Smooth muscle cell (in vitro differentiated cells): ENCODE results near the gene ACADS. TPM values are rescaled to one million over a fixed set of nuclear protein-coding genes. Genes with fewer than 3 reads are reported as not detected.

Experiments used
- DNase-seq: peaks from one replicate; lab custom pipeline; 2025; ENCODE audit not compliant: unreplicated experiment; lab: John Stamatoyannopoulos, UW
- H2AFZ ChIP-seq: fragments of 200-600 bp; sonication (generic); 2 replicates; pipeline ENCODE4 v1.6.0; 2016; ENCODE audit warnings: antibody characterized with exemption, low read depth, mild to moderate bottlenecking
- H3F3A ChIP-seq: fragments of 200-600 bp; sonication (generic); 2 replicates; pipeline ENCODE4 v1.6.0; 2017; ENCODE audit warnings: antibody characterized with exemption, low read depth
- H3K27ac ChIP-seq: fragments of 200-600 bp; sonication (generic); 2 replicates; pipeline ENCODE4 v1.5.1; 2016; ENCODE audit warnings: low read depth, mild to moderate bottlenecking
- H3K27me3 ChIP-seq: fragments of 200-600 bp; sonication (generic); 2 replicates; pipeline ENCODE4 v1.6.1; 2016; ENCODE audit warnings: low read depth, mild to moderate bottlenecking
- H3K36me3 ChIP-seq: fragments of 200-600 bp; sonication (generic); 2 replicates; pipeline ENCODE4 v1.5.1; 2016; ENCODE audit warnings: low read depth
- H3K4me1 ChIP-seq: fragments of 200-600 bp; sonication (generic); 2 replicates; pipeline ENCODE4 v1.5.1; 2016; ENCODE audit warnings: low read depth
- H3K4me2 ChIP-seq: fragments of 200-600 bp; sonication (generic); 2 replicates; pipeline ENCODE4 v1.6.0; 2016; ENCODE audit warnings: mild to moderate bottlenecking
- H3K4me3 ChIP-seq: fragments of 200-600 bp; sonication (generic); 2 replicates; pipeline ENCODE4 v1.5.1; 2016; ENCODE audit warnings: mild to moderate bottlenecking
- H3K79me2 ChIP-seq: fragments of 200-600 bp; sonication (generic); 2 replicates; pipeline ENCODE4 v1.6.0; 2016; ENCODE audit warnings: low read depth, mild to moderate bottlenecking
- H3K9ac ChIP-seq: fragments of 200-600 bp; sonication (generic); 2 replicates; pipeline ENCODE4 v1.6.0; 2016; ENCODE audit warnings: low read depth
- H3K9me3 ChIP-seq: fragments of 200-600 bp; sonication (generic); replicated peaks from 2 replicates; pipeline ENCODE4 v1.5.1; 2016; ENCODE audit warnings: low read depth
- H4K20me1 ChIP-seq: fragments of 200-600 bp; sonication (generic); 2 replicates; pipeline ENCODE4 v1.6.0; 2016; ENCODE audit warnings: low read depth
- CTCF ChIP-seq: fragments of 200-600 bp; sonication (generic); IDR thresholded peaks from 2 replicates; pipeline ENCODE4 v1.5.1; 2017; ENCODE audit warnings: borderline replicate concordance, mild to moderate bottlenecking, antibody characterized with exemption; ENCODE audit not compliant: insufficient read depth, poor library complexity, severe bottlenecking
- WGBS: methylation state at CpG from one replicate; pipeline ENCODE4 v1.1.7; 2016; ENCODE audit warnings: low lambda C conversion rate; 5-methylcytosine and 5-hydroxymethylcytosine counted together
- polyA plus RNA-seq: library from polyadenylated mRNA; unstranded; fragments of >200 nt; fragmentation: Nextera tagmentation; extraction: Ambion mirVana; gene quantifications from 2 replicates; pipeline ENCODE4 v1.2.1, GENCODE V29; 2016
- total RNA-seq: library from RNA; depleted of rRNA; stranded (reverse); fragments of >200 nt; gene quantifications from 2 replicates; pipeline ENCODE4 v1.2.3, GENCODE V29; 2014

Gene ACADS
- total and polyA plus RNA-seq, 2 experiments from 2014 or later: 3.7 to 14.0 TPM

GRCh38 chr12:120761519-120761934 is 35.9 kb downstream of the ACADS start:
- peak overlapping the region; percentile 82 for H3K4me2 ChIP-seq
- H3K27ac ChIP-seq: peak overlapping the region; percentile 97
- no peak for TF ChIP-seq CTCF
- H3K4me1 ChIP-seq: peaks cover 3% of the 10 kb centered on the region
- H3K36me3 ChIP-seq: no peaks in the 10 kb centered on the region
- H3K27me3 ChIP-seq: no peaks in the 10 kb centered on the region
- peaks cover 6% of the 10 kb centered on the region for H4K20me1 ChIP-seq
- no peak for DNase-seq
- H3K9me3 ChIP-seq: no peaks in the 10 kb centered on the region
- H3F3A ChIP-seq: peaks cover 18% of the 10 kb centered on the region
- 28% methylated on average over 9 of the region's 9 CpGs for WGBS
- H2AFZ ChIP-seq: peak overlapping the region; percentile 52
- H3K79me2 ChIP-seq: no peaks in the 10 kb centered on the region
- H3K4me3 ChIP-seq: peak overlapping the region; percentile 13
- peak overlapping the region; percentile 80 for H3K9ac ChIP-seq

GRCh38 chr12:120762086-120762485 is 36.5 kb downstream of the ACADS start:
- Histone ChIP-seq H4K20me1 (peaks cover 6% of the 10 kb centered on the region), H2AFZ (peak overlapping the region; percentile 52), H3K36me3 (peaks cover 1% of the 10 kb centered on the region), H3K9ac (peak overlapping the region; percentile 80), H3K27ac (peak overlapping the region; percentile 97), H3K4me1 (peaks cover 3% of the 10 kb centered on the region), H3F3A (peaks cover 18% of the 10 kb centered on the region), H3K4me3 (peak overlapping the region; percentile 13), H3K79me2 (no peaks in the 10 kb centered on the region), H3K9me3 (no peaks in the 10 kb centered on the region), H3K27me3 (no peaks in the 10 kb centered on the region), H3K4me2 (peak overlapping the region; percentile 82)
- DNase-seq: no peak
- 32% methylated on average over 6 of the region's 6 CpGs for WGBS
- TF ChIP-seq CTCF: no peak

GRCh38 chr12:120763250-120763649 is 37.6 kb downstream of the ACADS start:
- Histone ChIP-seq H3K36me3 (peaks cover 4% of the 10 kb centered on the region), H3K4me3 (no peak overlapping the region), H4K20me1 (peaks cover 6% of the 10 kb centered on the region), H3K27ac (no peak overlapping the region), H3K9me3 (no peaks in the 10 kb centered on the region), H3K4me1 (peaks cover 3% of the 10 kb centered on the region), H2AFZ (no peak overlapping the region), H3K27me3 (no peaks in the 10 kb centered on the region), H3K9ac (no peak overlapping the region), H3K4me2 (no peak overlapping the region), H3K79me2 (no peaks in the 10 kb centered on the region), H3F3A (peaks cover 18% of the 10 kb centered on the region)
- DNase-seq: no peak
- no peak for TF ChIP-seq CTCF
- WGBS: 84% methylated on average over 3 of the region's 3 CpGs

- peaks cover 3% of the 10 kb centered on the region for H3K4me1 ChIP-seq
- 97% methylated on average over 9 of the region's 9 CpGs for WGBS
- H3K27me3 ChIP-seq: no peaks in the 10 kb centered on the region
- H2AFZ ChIP-seq: no peak overlapping the region
- no peaks in the 10 kb centered on the region for H3K79me2 ChIP-seq
- DNase-seq: no peak
- no peak overlapping the region for H3K9ac ChIP-seq
- no peak for TF ChIP-seq CTCF
- H4K20me1 ChIP-seq: peaks cover 6% of the 10 kb centered on the region
- H3K36me3 ChIP-seq: peaks cover 4% of the 10 kb centered on the region
- H3K4me2 ChIP-seq: no peak overlapping the region
- H3F3A ChIP-seq: peaks cover 18% of the 10 kb centered on the region
- H3K4me3 ChIP-seq: no peak overlapping the region
- H3K9me3 ChIP-seq: no peaks in the 10 kb centered on the region
- no peak overlapping the region for H3K27ac ChIP-seq
Measured at GRCh38 chr12:120764816-120765215, 39.2 kb downstream of the ACADS start.
